ENCODE measurements around the gene COX10.

DNA sequence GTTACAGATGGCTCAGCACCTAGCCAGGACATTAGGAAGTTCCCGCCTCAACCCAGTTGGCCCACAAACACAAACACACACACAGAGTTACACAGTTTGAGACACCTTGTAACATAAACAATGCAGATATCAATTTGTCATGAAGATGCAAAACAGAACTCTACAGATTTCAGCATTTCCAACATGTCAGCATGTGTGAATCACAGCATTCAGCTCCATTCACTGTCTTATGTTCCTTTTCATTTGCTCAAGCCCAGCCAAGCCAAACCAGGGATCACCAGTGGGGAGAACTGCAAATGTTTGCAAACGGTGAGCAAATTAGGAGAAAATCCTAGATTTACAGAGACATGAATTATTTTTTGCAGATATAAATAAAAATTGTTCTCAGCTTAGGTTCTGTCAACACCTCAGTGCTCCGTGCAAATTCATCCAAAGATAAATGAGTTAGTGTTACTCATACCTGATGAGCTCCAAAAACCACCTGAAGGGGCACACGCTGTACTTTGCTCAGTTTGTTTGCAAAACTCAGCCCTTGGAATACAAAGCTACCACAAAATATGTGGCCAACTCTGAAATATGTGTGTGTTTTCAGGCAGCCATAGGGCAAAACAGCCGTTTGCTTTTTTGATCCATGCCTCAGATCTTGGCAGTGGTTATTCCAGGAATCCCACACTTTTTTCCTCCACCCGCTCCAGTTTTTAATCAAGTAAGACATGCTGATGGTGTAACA lies 16.3 kb upstream of the COX10 start:
- no peak for TF ChIP-seq POLR2A (IDR thresholded peaks at IDR 0.05)
- TF ChIP-seq, protein P1, sequence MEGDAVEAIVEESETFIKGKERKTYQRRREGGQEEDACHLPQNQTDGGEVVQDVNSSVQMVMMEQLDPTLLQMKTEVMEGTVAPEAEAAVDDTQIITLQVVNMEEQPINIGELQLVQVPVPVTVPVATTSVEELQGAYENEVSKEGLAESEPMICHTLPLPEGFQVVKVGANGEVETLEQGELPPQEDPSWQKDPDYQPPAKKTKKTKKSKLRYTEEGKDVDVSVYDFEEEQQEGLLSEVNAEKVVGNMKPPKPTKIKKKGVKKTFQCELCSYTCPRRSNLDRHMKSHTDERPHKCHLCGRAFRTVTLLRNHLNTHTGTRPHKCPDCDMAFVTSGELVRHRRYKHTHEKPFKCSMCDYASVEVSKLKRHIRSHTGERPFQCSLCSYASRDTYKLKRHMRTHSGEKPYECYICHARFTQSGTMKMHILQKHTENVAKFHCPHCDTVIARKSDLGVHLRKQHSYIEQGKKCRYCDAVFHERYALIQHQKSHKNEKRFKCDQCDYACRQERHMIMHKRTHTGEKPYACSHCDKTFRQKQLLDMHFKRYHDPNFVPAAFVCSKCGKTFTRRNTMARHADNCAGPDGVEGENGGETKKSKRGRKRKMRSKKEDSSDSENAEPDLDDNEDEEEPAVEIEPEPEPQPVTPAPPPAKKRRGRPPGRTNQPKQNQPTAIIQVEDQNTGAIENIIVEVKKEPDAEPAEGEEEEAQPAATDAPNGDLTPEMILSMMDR (IDR thresholded peaks at IDR 0.05): no peak

All from esophagus squamous epithelium (tissue), 4 donors.